Neural progenitor cell (in vitro differentiated cells): ENCODE data around the gene DNAH5. TPM values are rescaled to one million over a fixed set of nuclear protein-coding genes. Genes with fewer than 3 reads are reported as not detected.

ENCODE experiments used
- DNase-seq: peaks from one replicate; pipeline ENCODE4 v3.0.0-alpha.2; 2016; ENCODE audit warnings: low spot score
- H2AFZ ChIP-seq: fragments of 200-600 bp; sonication (generic); replicated peaks from 2 replicates; pipeline ENCODE4 v1.6.1; 2016; ENCODE audit warnings: antibody characterized with exemption
- H3F3A ChIP-seq: fragments of 200-600 bp; sonication (generic); 2 replicates; pipeline ENCODE4 v1.6.1; 2016; ENCODE audit warnings: antibody characterized with exemption, low read depth
- H3K27ac ChIP-seq: fragments of 200-600 bp; sonication (generic); 2 replicates; pipeline ENCODE4 v1.5.1; 2016; ENCODE audit warnings: mild to moderate bottlenecking
- H3K27me3 ChIP-seq: fragments of 200-600 bp; sonication (generic); 2 replicates; pipeline ENCODE4 v1.6.1; 2016; ENCODE audit warnings: mild to moderate bottlenecking, moderate library complexity
- H3K36me3 ChIP-seq: fragments of 200-600 bp; sonication (generic); 2 replicates; pipeline ENCODE4 v1.5.1; 2016
- H3K4me1 ChIP-seq: fragments of 200-600 bp; sonication (generic); 2 replicates; pipeline ENCODE4 v1.6.1; 2016; ENCODE audit warnings: mixed run types
- H3K4me2 ChIP-seq: fragments of 200-600 bp; sonication (generic); 2 replicates; pipeline ENCODE4 v1.6.1; 2016
- H3K4me3 ChIP-seq: fragments of 200-600 bp; sonication (generic); 2 replicates; pipeline ENCODE4 v1.5.1; 2016
- H3K79me2 ChIP-seq: fragments of 200-600 bp; sonication (generic); 2 replicates; pipeline ENCODE4 v1.6.1; 2016; ENCODE audit warnings: low read depth
- H3K9ac ChIP-seq: fragments of 200-600 bp; sonication (generic); 2 replicates; pipeline ENCODE4 v1.6.1; 2016
- H3K9me3 ChIP-seq: fragments of 200-600 bp; sonication (generic); 2 replicates; pipeline ENCODE4 v1.5.1; 2016; ENCODE audit warnings: low read depth
- H4K20me1 ChIP-seq: fragments of 200-600 bp; sonication (generic); 2 replicates; pipeline ENCODE4 v1.6.1; 2016; ENCODE audit warnings: low read depth
- H3K27ac Mint-ChIP-seq: 3 replicates; pipeline ENCODE4 v1.8.0; 2021; ENCODE audit warnings: mixed read lengths
- H3K27me3 Mint-ChIP-seq: 2 replicates; pipeline ENCODE4 v1.8.0; 2022; ENCODE audit warnings: low read depth, mild to moderate bottlenecking, inconsistent platforms, moderate library complexity, mixed read lengths; ENCODE audit not compliant: insufficient read depth
- H3K36me3 Mint-ChIP-seq: 3 replicates; pipeline ENCODE4 v1.8.0; 2021; ENCODE audit warnings: mixed read lengths
- H3K4me1 Mint-ChIP-seq: 3 replicates; pipeline ENCODE4 v1.8.0; 2021; ENCODE audit warnings: mixed read lengths
- H3K4me3 Mint-ChIP-seq: 3 replicates; pipeline ENCODE4 v1.8.0; 2021; ENCODE audit warnings: mild to moderate bottlenecking, moderate library complexity, mixed read lengths
- H3K9me3 Mint-ChIP-seq: 3 replicates; pipeline ENCODE4 v1.8.0; 2020; ENCODE audit warnings: mixed read lengths
- EZH2 ChIP-seq: fragments of 200-600 bp; sonication (generic); IDR thresholded peaks from 2 replicates; pipeline ENCODE4 v1.6.1; 2017; ENCODE audit warnings: antibody characterized with exemption, mild to moderate bottlenecking, moderate library complexity
- EZH2phosphoT487 ChIP-seq: fragments of 200-600 bp; sonication (generic); IDR thresholded peaks from 2 replicates; pipeline ENCODE4 v1.6.1; 2017; ENCODE audit warnings: antibody characterized with exemption
- total RNA-seq: library from RNA; depleted of rRNA; stranded (reverse); fragments of >200 nt; gene quantifications from 2 replicates; pipeline ENCODE4 v1.2.3, GENCODE V29; 2015; ENCODE audit warnings: low replicate concordance
- TF ChIP-seq, protein P1 (sequence below): fragments of 200-600 bp; sonication (generic); IDR thresholded peaks from 2 replicates; pipeline ENCODE4 v1.5.1; 2017; ENCODE audit warnings: antibody characterized with exemption, mild to moderate bottlenecking

DNAH5 gene
- total RNA-seq, 1 donor from 2014 or later = 0.39 TPM

DNA sequence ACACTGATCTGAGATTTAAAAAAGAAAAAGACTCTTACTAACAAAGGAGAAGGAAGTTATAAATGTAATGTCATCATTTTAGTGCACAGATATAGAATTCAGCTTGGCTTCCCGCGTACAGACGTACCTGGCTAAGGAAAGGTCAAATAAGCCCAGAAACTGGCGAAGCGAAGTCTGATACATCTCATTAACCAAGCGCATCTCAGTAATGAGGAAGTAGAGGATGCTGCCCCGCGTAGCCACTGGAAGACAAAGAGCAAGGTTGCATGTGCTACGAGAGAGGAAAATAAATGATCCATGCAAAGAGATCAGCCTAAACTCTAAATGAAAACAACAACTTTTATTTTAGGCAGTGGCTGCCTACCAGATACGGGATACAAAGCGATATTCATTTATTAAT lies 208.8 kb downstream of the DNAH5 start:
- Histone ChIP-seq H4K20me1 (no peaks in the 10 kb centered on the region), H3K4me2 (no peak overlapping the region), H3K9ac (no peak overlapping the region), H3K4me3 (no peak overlapping the region), H2AFZ (no peak overlapping the region), H3K27me3 (no peaks in the 10 kb centered on the region), H3K9me3 (no peaks in the 10 kb centered on the region), H3F3A (no peaks in the 10 kb centered on the region), H3K36me3 (no peaks in the 10 kb centered on the region), H3K4me1 (no peaks in the 10 kb centered on the region), H3K79me2 (no peaks in the 10 kb centered on the region), H3K27ac (no peak overlapping the region)
- Mint-ChIP-seq H3K4me3 (no peak overlapping the region), H3K4me1 (no peaks in the 10 kb centered on the region), H3K27me3 (no peaks in the 10 kb centered on the region), H3K9me3 (no peaks in the 10 kb centered on the region), H3K27ac (no peak overlapping the region), H3K36me3 (no peaks in the 10 kb centered on the region)
- TF ChIP-seq EZH2 (no peak), EZH2phosphoT487 (no peak)
- TF ChIP-seq, protein P1, sequence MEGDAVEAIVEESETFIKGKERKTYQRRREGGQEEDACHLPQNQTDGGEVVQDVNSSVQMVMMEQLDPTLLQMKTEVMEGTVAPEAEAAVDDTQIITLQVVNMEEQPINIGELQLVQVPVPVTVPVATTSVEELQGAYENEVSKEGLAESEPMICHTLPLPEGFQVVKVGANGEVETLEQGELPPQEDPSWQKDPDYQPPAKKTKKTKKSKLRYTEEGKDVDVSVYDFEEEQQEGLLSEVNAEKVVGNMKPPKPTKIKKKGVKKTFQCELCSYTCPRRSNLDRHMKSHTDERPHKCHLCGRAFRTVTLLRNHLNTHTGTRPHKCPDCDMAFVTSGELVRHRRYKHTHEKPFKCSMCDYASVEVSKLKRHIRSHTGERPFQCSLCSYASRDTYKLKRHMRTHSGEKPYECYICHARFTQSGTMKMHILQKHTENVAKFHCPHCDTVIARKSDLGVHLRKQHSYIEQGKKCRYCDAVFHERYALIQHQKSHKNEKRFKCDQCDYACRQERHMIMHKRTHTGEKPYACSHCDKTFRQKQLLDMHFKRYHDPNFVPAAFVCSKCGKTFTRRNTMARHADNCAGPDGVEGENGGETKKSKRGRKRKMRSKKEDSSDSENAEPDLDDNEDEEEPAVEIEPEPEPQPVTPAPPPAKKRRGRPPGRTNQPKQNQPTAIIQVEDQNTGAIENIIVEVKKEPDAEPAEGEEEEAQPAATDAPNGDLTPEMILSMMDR = no peak
- DNase-seq = no peak

DNA sequence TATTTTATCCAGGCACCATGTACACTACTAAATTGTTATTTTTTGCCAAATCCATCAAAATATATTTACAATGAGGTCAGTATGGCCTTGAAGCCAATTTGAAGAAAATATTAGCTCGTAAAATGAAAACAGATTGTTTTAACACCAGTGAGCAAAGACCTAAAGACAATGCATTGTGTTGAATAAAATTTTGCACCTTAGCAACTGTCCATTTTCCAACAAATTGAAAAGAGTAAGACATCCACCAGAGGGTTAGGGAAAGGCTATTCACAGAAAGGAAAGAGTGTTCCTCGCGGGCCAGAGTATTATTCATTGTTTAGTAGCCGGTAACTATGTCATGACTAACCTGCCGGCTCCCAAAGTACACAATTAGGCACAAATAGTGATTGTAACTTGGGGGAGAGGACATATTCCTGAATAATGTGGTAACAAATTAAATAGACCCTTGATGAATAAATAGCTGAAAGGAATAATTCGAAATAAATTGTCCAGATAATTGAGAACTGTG lies 213.3 kb downstream of the DNAH5 start:
- H3K36me3 ChIP-seq = no peaks in the 10 kb centered on the region
- H3K27me3 Mint-ChIP-seq = no peaks in the 10 kb centered on the region
- no peak overlapping the region for H3K27ac ChIP-seq
- H3K9me3 ChIP-seq = no peaks in the 10 kb centered on the region
- no peak overlapping the region for H3K27ac Mint-ChIP-seq
- no peaks in the 10 kb centered on the region for H3K27me3 ChIP-seq
- H3K36me3 Mint-ChIP-seq = no peaks in the 10 kb centered on the region
- DNase-seq = no peak
- no peaks in the 10 kb centered on the region for H3K79me2 ChIP-seq
- H3K4me2 ChIP-seq = no peak overlapping the region
- H3K4me3 ChIP-seq = no peak overlapping the region
- no peak overlapping the region for H3K4me3 Mint-ChIP-seq
- TF ChIP-seq EZH2 = no peak
- no peaks in the 10 kb centered on the region for H4K20me1 ChIP-seq
- H3K4me1 ChIP-seq = no peaks in the 10 kb centered on the region
- H3K4me1 Mint-ChIP-seq = no peaks in the 10 kb centered on the region
- no peak overlapping the region for H2AFZ ChIP-seq
- H3F3A ChIP-seq = no peaks in the 10 kb centered on the region
- H3K9ac ChIP-seq = no peak overlapping the region
- H3K9me3 Mint-ChIP-seq = no peaks in the 10 kb centered on the region

DNA sequence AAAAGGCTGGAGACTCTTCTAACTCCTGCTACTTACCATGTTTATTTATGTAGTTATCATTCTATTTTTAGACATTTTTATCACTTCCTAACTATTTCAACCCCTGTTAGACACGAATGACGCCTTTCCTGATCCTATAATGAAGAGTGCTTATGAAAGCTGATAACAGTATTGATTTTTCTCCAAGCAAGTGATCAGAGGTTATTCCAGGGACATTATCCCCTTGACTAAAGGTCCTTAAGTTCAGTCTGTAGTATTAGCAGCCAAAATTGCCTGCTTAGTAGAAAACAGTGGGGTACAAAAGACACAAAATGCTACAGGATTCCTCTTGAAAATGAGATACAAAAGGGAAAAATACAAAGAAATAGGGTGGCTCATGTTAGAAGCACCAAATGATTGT lies 235.6 kb downstream of the DNAH5 start:
- Histone ChIP-seq H3K27me3 (no peaks in the 10 kb centered on the region), H3K9ac (no peak overlapping the region), H3K9me3 (no peaks in the 10 kb centered on the region), H3K79me2 (no peaks in the 10 kb centered on the region), H3F3A (no peaks in the 10 kb centered on the region), H3K36me3 (no peaks in the 10 kb centered on the region), H3K4me2 (no peak overlapping the region), H3K4me1 (peaks cover 9% of the 10 kb centered on the region), H3K27ac (no peak overlapping the region), H2AFZ (no peak overlapping the region), H4K20me1 (no peaks in the 10 kb centered on the region), H3K4me3 (no peak overlapping the region)
- no peak overlapping the region for H3K4me3 Mint-ChIP-seq
- TF ChIP-seq EZH2 = no peak
- TF ChIP-seq EZH2phosphoT487 = no peak
- H3K4me1 Mint-ChIP-seq = no peaks in the 10 kb centered on the region
- no peaks in the 10 kb centered on the region for H3K9me3 Mint-ChIP-seq
- H3K27me3 Mint-ChIP-seq = no peaks in the 10 kb centered on the region
- H3K27ac Mint-ChIP-seq = no peak overlapping the region
- DNase-seq = no peak
- no peaks in the 10 kb centered on the region for H3K36me3 Mint-ChIP-seq

DNA sequence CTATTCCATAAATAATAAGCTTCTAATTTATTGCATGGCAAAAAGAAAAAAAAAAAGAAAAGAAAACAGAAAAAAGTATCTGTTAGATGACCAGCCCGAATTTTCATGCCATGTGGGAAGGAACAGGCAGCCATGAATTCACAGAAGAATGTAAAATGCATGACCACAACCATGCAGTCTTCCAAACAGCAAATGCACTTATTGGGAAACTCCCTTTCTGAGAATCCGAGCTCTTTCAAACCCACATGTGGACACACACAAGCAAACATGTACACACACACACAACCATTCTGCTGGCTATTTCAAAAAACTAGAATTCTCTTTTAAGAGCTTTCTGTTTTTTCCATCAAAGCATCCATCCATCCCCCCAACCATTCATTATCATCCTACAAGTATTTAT lies 236.1 kb downstream of the DNAH5 start:
- H3K4me1 ChIP-seq = peaks cover 9% of the 10 kb centered on the region
- Mint-ChIP-seq H3K27ac (no peak overlapping the region), H3K27me3 (no peaks in the 10 kb centered on the region), H3K4me1 (no peaks in the 10 kb centered on the region), H3K9me3 (no peaks in the 10 kb centered on the region), H3K36me3 (no peaks in the 10 kb centered on the region), H3K4me3 (no peak overlapping the region)
- DNase-seq = no peak
- H3F3A ChIP-seq = no peaks in the 10 kb centered on the region
- no peak overlapping the region for H3K27ac ChIP-seq
- no peak overlapping the region for H3K4me2 ChIP-seq
- H2AFZ ChIP-seq = no peak overlapping the region
- TF ChIP-seq, protein P1 = no peak
- TF ChIP-seq EZH2 = no peak
- TF ChIP-seq EZH2phosphoT487 = no peak
- H3K27me3 ChIP-seq = no peaks in the 10 kb centered on the region
- H3K9ac ChIP-seq = no peak overlapping the region
- no peaks in the 10 kb centered on the region for H3K79me2 ChIP-seq
- H4K20me1 ChIP-seq = no peaks in the 10 kb centered on the region
- no peaks in the 10 kb centered on the region for H3K9me3 ChIP-seq
- H3K4me3 ChIP-seq = no peak overlapping the region
- H3K36me3 ChIP-seq = no peaks in the 10 kb centered on the region
